ENCODE data around the gene TMEM123. TPM values are rescaled to one million over a fixed set of nuclear protein-coding genes. Genes with fewer than 3 reads are reported as not detected.

Gene TMEM123
- total RNA-seq, 4 donors from 2014 or later: 52.6 to 147 (median 101) TPM

- TF ChIP-seq CTCF (IDR thresholded peaks at IDR 0.05; ENCODE audit: low read depth): no peak
Observed at GRCh38 chr11:102398297-102398696, 54.3 kb downstream of the TMEM123 start.

- no peak for TF ChIP-seq CTCF (IDR thresholded peaks at IDR 0.05; ENCODE audit: low read depth)
Observed at GRCh38 chr11:102396708-102397563, 55.6 kb downstream of the TMEM123 start.

- TF ChIP-seq CTCF (IDR thresholded peaks at IDR 0.05; ENCODE audit: low read depth): no peak
Observed at GRCh38 chr11:102395720-102396393, 56.7 kb downstream of the TMEM123 start.

- TF ChIP-seq CTCF (IDR thresholded peaks at IDR 0.05; ENCODE audit: low read depth): no peak
Observed at GRCh38 chr11:102393272-102393730, 59.3 kb downstream of the TMEM123 start.

- TF ChIP-seq CTCF (IDR thresholded peaks at IDR 0.05; ENCODE audit: low read depth): no peak
Observed at GRCh38 chr11:102391549-102392237, 60.9 kb downstream of the TMEM123 start.

- TF ChIP-seq CTCF (IDR thresholded peaks at IDR 0.05; ENCODE audit: low read depth): no peak
Observed at GRCh38 chr11:102390667-102391465, 61.7 kb downstream of the TMEM123 start.
